T-cell (primary cell): ENCODE data around the gene TMEM59. TPM values are rescaled to one million over a fixed set of nuclear protein-coding genes. Genes with fewer than 3 reads are reported as not detected.
"Not testable (repeated sequence)": the region's sequence is repeated elsewhere in the genome, so short reads cannot be mapped to it uniquely, and the experiment has no call there.

Source experiments
- ATAC-seq, 4 experiments: fragments of 200-7000 bp in 3 of 4; fragments of 150-1000 bp in 1 of 4; cut with Tn5 transposase; replicated peaks in 1 of 4; 1 replicate in 3 of 4; 2 replicates in 1 of 4; pipeline ENCODE4 v1.10.0; 2021; ENCODE audit warnings: moderate library complexity in 3 of 4, mild to moderate bottlenecking in 2 of 4, moderate number of reproducible peaks in 1 of 4
- CTCF ChIA-PET, 2 donors: fragments of 300-600 bp; sonication (Branson Sonifier 250); formaldehyde crosslinking; loops; one replicate each; lab custom pipeline; 2022; ENCODE audit warnings: antibody characterized with exemption in 2 of 2; lab: Charles Lee
- POLR2A ChIA-PET, 2 donors: fragments of 300-600 bp; sonication (Branson Sonifier 250); formaldehyde crosslinking; loops; one replicate each; lab custom pipeline; 2022; ENCODE audit warnings: antibody characterized with exemption in 2 of 2; lab: Charles Lee
- DNase-seq, 35 experiments: peaks; one replicate each; pipeline versions ENCODE4 v3.0.0 to v3.0.0-alpha.2; 2013 to 2023
- H3K27ac ChIP-seq: one replicate; pipeline ENCODE4 v1.5.1; 2013; ENCODE audit warnings: low read length
- H3K27me3 ChIP-seq, 2 experiments: replicated peaks in 1 of 2; 1 replicate in 1 of 2; 2 replicates in 1 of 2; pipeline versions ENCODE4 v1.6.1 to v1.7.0; 2013; ENCODE audit warnings: low read length in 1 of 2, mixed read lengths in 1 of 2; ENCODE audit not compliant: control insufficient read depth in 2 of 2, insufficient read depth in 2 of 2; ENCODE audit errors: extremely low read depth in 1 of 2
- H3K36me3 ChIP-seq, 2 donors: 1 replicate in 1 of 2; 2 replicates in 1 of 2; pipeline versions ENCODE4 v1.6.1 to v1.7.0; 2013; ENCODE audit warnings: low read length in 1 of 2; ENCODE audit not compliant: control insufficient read depth in 2 of 2, insufficient read depth in 1 of 2; ENCODE audit errors: extremely low read depth in 1 of 2
- H3K4me1 ChIP-seq, 2 experiments: 1 replicate in 1 of 2; 2 replicates in 1 of 2; pipeline versions ENCODE4 v1.6.1 to v1.7.0; 2013; ENCODE audit warnings: low read length in 2 of 2, mixed read lengths in 1 of 2; ENCODE audit not compliant: insufficient read depth in 2 of 2, control insufficient read depth in 1 of 2; ENCODE audit errors: extremely low read depth in 1 of 2
- H3K4me3 ChIP-seq, 2 donors: 1 replicate in 1 of 2; 2 replicates in 1 of 2; pipeline versions ENCODE4 v1.5.1 to v1.7.0; 2013; ENCODE audit warnings: mild to moderate bottlenecking in 2 of 2, low read length in 1 of 2, moderate library complexity in 1 of 2; ENCODE audit not compliant: control insufficient read depth in 1 of 2; ENCODE audit errors: extremely low read depth in 1 of 2
- H3K9me3 ChIP-seq: 2 replicates; pipeline ENCODE4 v1.7.0; 2013
- H3K27ac Mint-ChIP-seq, 2 donors: one replicate each; pipeline ENCODE4 v1.8.0; 2020 to 2021; ENCODE audit warnings: mild to moderate bottlenecking in 2 of 2, mixed read lengths in 2 of 2
- H3K27me3 Mint-ChIP-seq, 2 donors: one replicate each; pipeline ENCODE4 v1.8.0; 2021 to 2022; ENCODE audit warnings: mixed read lengths in 2 of 2
- H3K36me3 Mint-ChIP-seq: one replicate; pipeline ENCODE4 v1.8.0; 2021; ENCODE audit warnings: mixed read lengths
- H3K4me1 Mint-ChIP-seq, 3 donors: one replicate each; pipeline ENCODE4 v1.8.0; 2020 to 2022; ENCODE audit warnings: mixed read lengths in 3 of 3, mild to moderate bottlenecking in 1 of 3
- H3K4me3 Mint-ChIP-seq, 3 donors: one replicate each; pipeline ENCODE4 v1.8.0; 2020 to 2022; ENCODE audit warnings: mild to moderate bottlenecking in 3 of 3, mixed read lengths in 3 of 3, moderate library complexity in 3 of 3
- H3K9me3 Mint-ChIP-seq, 3 donors: one replicate each; pipeline ENCODE4 v1.8.0; 2020 to 2022; ENCODE audit warnings: mixed read lengths in 3 of 3
- WGBS: methylation state at CpG from one replicate; pipeline ENCODE4 v1.1.5; 2013; ENCODE audit warnings: missing lambda C conversion rate; ENCODE audit not compliant: insufficient coverage; 5-methylcytosine and 5-hydroxymethylcytosine counted together
- total RNA-seq, 35 experiments: library from RNA in 6 of 35; stranded (reverse) in 6 of 35; fragments of 120-200 nt in 1 of 35; gene quantifications; one replicate each; pipeline versions ENCODE4 v1.2.1 to v1.2.4 and lab custom pipeline; 2013 to 2026

Gene TMEM59
- total RNA-seq, 5 donors from 2014 or later (not counting 1 experiment from before 2014, with no cell fraction given), result 138 to 193 (median 174) TPM

- Mint-ChIP-seq H3K9me3 (no peaks in the 10 kb centered on the region), H3K27me3 (no peaks in the 10 kb centered on the region), H3K36me3 (peaks cover 14% of the 10 kb centered on the region), H3K4me3 (no peak overlapping the region), H3K4me1 (peaks cover 0 to 6% (median 4%) of the 10 kb centered on the region in 3 donors), H3K27ac (no peak overlapping the region)
- POLR2A ChIA-PET, result no interaction called here
- H3K27ac ChIP-seq, result no peak overlapping the region
- H3K4me3 ChIP-seq, result no peak overlapping the region
- no peak for ATAC-seq
- H3K36me3 ChIP-seq, result no peaks in the 10 kb centered on the region
- no peaks in the 10 kb centered on the region for H3K9me3 ChIP-seq
- WGBS, result 100% methylated on average over 3 of the region's 5 CpGs
- CTCF ChIA-PET, result interaction anchor here in 1 of 2 donors (0.7 kb wide), 1 partner anchor 604 kb away, joined by 4 read pairs; no protein-coding TSS in a partner anchor
- no peaks in the 10 kb centered on the region for H3K27me3 ChIP-seq
- no peaks in the 10 kb centered on the region for H3K4me1 ChIP-seq
- DNase-seq, result no peak
Measured at GRCh38 chr1:54064299-54064698, 11.3 kb upstream of the TMEM59 start.

GRCh38 chr1:54054438-54054749, 1.4 kb upstream of the TMEM59 start:
- CTCF ChIA-PET, result no interaction called here
- Histone ChIP-seq H3K4me1 (peaks cover 14 to 36% of the 10 kb centered on the region in 2 experiments), H3K9me3 (no peaks in the 10 kb centered on the region), H3K36me3 (peaks cover 0 to 9% of the 10 kb centered on the region in 2 donors), H3K27me3 (no peaks in the 10 kb centered on the region), H3K27ac (peak overlapping the region; percentile 73), H3K4me3 (peak overlapping the region in 1 of 2 donors; percentile 91)
- WGBS, result 14% methylated on average over 2 of the region's 5 CpGs
- H3K36me3 Mint-ChIP-seq, result peaks cover 22% of the 10 kb centered on the region
- no peaks in the 10 kb centered on the region for H3K27me3 Mint-ChIP-seq
- ATAC-seq (no peak), DNase-seq (peak in 2 of 35 experiments; percentile 6 to 22)
- no peak overlapping the region for H3K4me3 Mint-ChIP-seq
- no peaks in the 10 kb centered on the region for H3K9me3 Mint-ChIP-seq
- H3K27ac Mint-ChIP-seq, result no peak overlapping the region
- peaks cover 45 to 51% (median 47%) of the 10 kb centered on the region in 3 donors for H3K4me1 Mint-ChIP-seq
- POLR2A ChIA-PET, result interaction anchor here in 1 of 2 donors (0.6 kb wide), 1 partner anchor 21 kb away, joined by 6 read pairs; no protein-coding TSS in a partner anchor

GRCh38 chr1:54053745-54054437, 887 bp upstream of the TMEM59 start:
- ChIA-PET POLR2A (interaction anchor here in 1 of 2 donors (0.6 to 1.6 kb wide), 2 partner anchors 21 to 108 kb away, joined by 6 to 9 read pairs; partner anchors contain the start of genes IFT25 and LRRC42), CTCF (interaction anchor here in 1 of 2 donors (0.7 kb wide), 1 partner anchor 104 kb away, joined by 4 read pairs; no protein-coding TSS in a partner anchor)
- Histone ChIP-seq H3K4me3 (peak overlapping the region; percentile 82 to 91), H3K4me1 (peaks cover 17 to 38% of the 10 kb centered on the region in 2 experiments), H3K27me3 (no peaks in the 10 kb centered on the region), H3K36me3 (peaks cover 0 to 9% of the 10 kb centered on the region in 2 donors), H3K9me3 (no peaks in the 10 kb centered on the region), H3K27ac (peak overlapping the region; percentile 73)
- Mint-ChIP-seq H3K27ac (no peak overlapping the region), H3K9me3 (no peaks in the 10 kb centered on the region), H3K36me3 (peaks cover 19% of the 10 kb centered on the region), H3K27me3 (no peaks in the 10 kb centered on the region), H3K4me1 (peaks cover 47 to 54% (median 50%) of the 10 kb centered on the region in 3 donors), H3K4me3 (no peak overlapping the region)
- ATAC-seq (no peak), DNase-seq (peak in 3 of 35 experiments; percentile 2 to 17 (median 4))
- WGBS, result 7% methylated on average over 15 of the region's 21 CpGs

GRCh38 chr1:54052431-54052933, 522 bp downstream of the TMEM59 start:
- H3K4me3 Mint-ChIP-seq, result no peak overlapping the region
- under 1% methylated on average over 21 of the region's 23 CpGs for WGBS
- POLR2A ChIA-PET, result interaction anchor here (0.7 to 1.6 kb wide), 4 partner anchors 17 to 147 kb away, joined by 3 to 9 read pairs (median 4); partner anchors contain the start of genes CYB5RL (in 1 of the 2), IFT25 (in 1 of the 2), LRRC42 (in 1 of the 2) and MRPL37 (in 1 of the 2)
- peak in 24 of 35 experiments; percentile 4 to 63 (median 10) for DNase-seq
- H3K36me3 Mint-ChIP-seq, result peaks cover 10% of the 10 kb centered on the region
- peaks cover 50 to 55% (median 51%) of the 10 kb centered on the region in 3 donors for H3K4me1 Mint-ChIP-seq
- H3K9me3 Mint-ChIP-seq, result no peaks in the 10 kb centered on the region
- ATAC-seq, result peak; percentile 19 to 33 (median 22)
- CTCF ChIA-PET, result interaction anchor here (0.5 to 1.0 kb wide), 5 partner anchors 9 to 713 kb away, joined by 3 to 4 read pairs (median 3); partner anchors contain the start of gene IFT25 (in 2 of the 2)
- H3K36me3 ChIP-seq, result peaks cover 0 to 7% of the 10 kb centered on the region in 2 donors
- no peaks in the 10 kb centered on the region for H3K9me3 ChIP-seq
- H3K27ac Mint-ChIP-seq, result no peak overlapping the region
- H3K27ac ChIP-seq, result peak overlapping the region; percentile 73
- no peaks in the 10 kb centered on the region for H3K27me3 ChIP-seq
- H3K4me1 ChIP-seq, result peaks cover 22 to 41% of the 10 kb centered on the region in 2 experiments
- no peaks in the 10 kb centered on the region for H3K27me3 Mint-ChIP-seq
- H3K4me3 ChIP-seq, result peak overlapping the region; percentile 91 to 99

GRCh38 chr1:54051933-54052430, 1.0 kb downstream of the TMEM59 start:
- H3K9me3 ChIP-seq, result no peaks in the 10 kb centered on the region
- CTCF ChIA-PET, result interaction anchor here (0.5 to 1.0 kb wide), 3 partner anchors 9 to 717 kb away, joined by 3 to 5 read pairs (median 3); partner anchors contain the start of gene IFT25 (in 1 of the 2)
- ATAC-seq (no peak), DNase-seq (peak in 1 of 35 experiments; percentile 11)
- H3K4me3 ChIP-seq, result peak overlapping the region; percentile 91 to 99
- Mint-ChIP-seq H3K27me3 (no peaks in the 10 kb centered on the region), H3K27ac (no peak overlapping the region), H3K4me1 (peaks cover 50 to 56% (median 55%) of the 10 kb centered on the region in 3 donors), H3K36me3 (peaks cover 6% of the 10 kb centered on the region), H3K4me3 (no peak overlapping the region), H3K9me3 (no peaks in the 10 kb centered on the region)
- 0% methylated on average over 2 of the region's 8 CpGs for WGBS
- no peaks in the 10 kb centered on the region for H3K27me3 ChIP-seq
- peaks cover 0 to 7% of the 10 kb centered on the region in 2 donors for H3K36me3 ChIP-seq
- peak overlapping the region; percentile 73 for H3K27ac ChIP-seq
- POLR2A ChIA-PET, result interaction anchor here (0.9 to 1.6 kb wide), 5 partner anchors 10 to 239 kb away, joined by 3 to 9 read pairs (median 4); partner anchors contain the start of genes IFT25 (in 1 of the 2) and LRRC42 (in 1 of the 2)
- peaks cover 22 to 42% of the 10 kb centered on the region in 2 experiments for H3K4me1 ChIP-seq

GRCh38 chr1:54050435-54050834, 2.6 kb downstream of the TMEM59 start:
- H3K27me3 Mint-ChIP-seq, H3K4me3 ChIP-seq, ATAC-seq, H3K27ac Mint-ChIP-seq, H3K27ac ChIP-seq, H3K27me3 ChIP-seq, H3K9me3 Mint-ChIP-seq, DNase-seq, H3K36me3 Mint-ChIP-seq, H3K9me3 ChIP-seq: not testable (repeated sequence)
- Histone ChIP-seq H3K36me3 (peaks cover 0 to 11% of the 10 kb centered on the region in 2 donors), H3K4me1 (peaks cover 22 to 42% of the 10 kb centered on the region in 2 experiments)
- ChIA-PET POLR2A (interaction anchor here (0.6 to 0.7 kb wide), 2 partner anchors 45 to 105 kb away, joined by 3 to 4 read pairs; partner anchors contain the start of gene IFT25 (in 1 of the 2)), CTCF (interaction anchor here in 1 of 2 donors (0.6 kb wide), 1 partner anchor 190 kb away, joined by 3 read pairs; no protein-coding TSS in a partner anchor)
- 97% methylated on average over 4 of the region's 12 CpGs for WGBS
- peak overlapping the region in 2 of 3 donors; percentile 17 to 36 for H3K4me3 Mint-ChIP-seq
- peaks cover 47 to 59% (median 57%) of the 10 kb centered on the region in 3 donors for H3K4me1 Mint-ChIP-seq
